Glomerular endothelial cell (primary cell): Measurements from ENCODE around the gene SLC9A8. TPM values are rescaled to one million over a fixed set of nuclear protein-coding genes. Genes with fewer than 3 reads are reported as not detected.
"Not testable (repeated sequence)": the region's sequence is repeated elsewhere in the genome, so short reads cannot be mapped to it uniquely, and the experiment has no call there.

ENCODE experiments used
- DNase-seq: peaks from one replicate; pipeline ENCODE4 v3.0.0-alpha.2; 2011; ENCODE audit warnings: low read depth, low spot score; ENCODE audit errors: extremely low read depth
- total RNA-seq: library from RNA; depleted of rRNA; stranded (reverse); fragments of >200 nt; gene quantifications from 2 replicates; pipeline ENCODE4 v1.2.3, GENCODE V29; 2015

SLC9A8 gene, protein sequence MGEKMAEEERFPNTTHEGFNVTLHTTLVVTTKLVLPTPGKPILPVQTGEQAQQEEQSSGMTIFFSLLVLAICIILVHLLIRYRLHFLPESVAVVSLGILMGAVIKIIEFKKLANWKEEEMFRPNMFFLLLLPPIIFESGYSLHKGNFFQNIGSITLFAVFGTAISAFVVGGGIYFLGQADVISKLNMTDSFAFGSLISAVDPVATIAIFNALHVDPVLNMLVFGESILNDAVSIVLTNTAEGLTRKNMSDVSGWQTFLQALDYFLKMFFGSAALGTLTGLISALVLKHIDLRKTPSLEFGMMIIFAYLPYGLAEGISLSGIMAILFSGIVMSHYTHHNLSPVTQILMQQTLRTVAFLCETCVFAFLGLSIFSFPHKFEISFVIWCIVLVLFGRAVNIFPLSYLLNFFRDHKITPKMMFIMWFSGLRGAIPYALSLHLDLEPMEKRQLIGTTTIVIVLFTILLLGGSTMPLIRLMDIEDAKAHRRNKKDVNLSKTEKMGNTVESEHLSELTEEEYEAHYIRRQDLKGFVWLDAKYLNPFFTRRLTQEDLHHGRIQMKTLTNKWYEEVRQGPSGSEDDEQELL
- 7.0 and 10.3 TPM in 2 replicates for total RNA-seq

DNA sequence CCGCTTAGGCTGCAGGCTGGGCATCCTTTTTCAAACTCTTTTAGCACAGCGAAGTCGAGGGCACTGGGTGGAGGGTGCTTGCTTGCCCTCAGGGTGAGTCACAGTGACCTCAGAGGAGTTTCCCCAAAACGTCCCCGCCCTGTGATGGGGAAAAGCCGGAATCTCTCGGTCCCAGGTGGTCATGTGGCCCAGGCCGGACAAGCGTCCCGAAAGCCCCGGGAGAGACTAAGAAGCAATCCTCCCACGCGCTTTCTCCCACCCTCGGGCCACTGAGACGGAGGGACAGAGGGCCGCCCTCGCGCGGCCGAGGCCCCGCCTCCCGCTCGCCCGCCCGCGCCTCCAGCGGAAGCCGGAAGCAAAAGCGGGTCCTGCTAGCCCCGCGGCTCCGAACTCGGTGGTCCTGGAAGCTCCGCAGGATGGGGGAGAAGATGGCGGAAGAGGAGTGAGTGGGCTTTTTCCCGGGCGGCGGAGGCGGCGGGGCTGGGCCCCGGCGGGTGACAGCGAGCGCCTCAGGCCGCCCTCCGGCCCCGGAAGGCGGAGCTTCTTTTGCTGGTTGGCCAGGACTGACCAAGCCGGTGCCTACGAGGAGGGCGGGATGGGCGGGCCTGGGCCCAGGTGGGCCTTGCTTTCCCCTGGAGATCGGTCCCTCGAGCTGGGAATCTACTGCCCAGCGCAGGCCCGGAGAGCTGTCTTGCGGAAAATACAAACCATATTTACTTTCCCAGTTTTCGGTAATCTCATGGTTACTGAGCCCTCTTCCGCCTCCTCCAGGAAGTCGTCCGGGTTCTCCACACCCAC lies at the start of gene SLC9A8:
SLC9A8 (plus strand) TSS at position 322 of the 798 bp plus-strand sequence; CDS start at position 417, 95 bp downstream.
- no peak for DNase-seq

DNA sequence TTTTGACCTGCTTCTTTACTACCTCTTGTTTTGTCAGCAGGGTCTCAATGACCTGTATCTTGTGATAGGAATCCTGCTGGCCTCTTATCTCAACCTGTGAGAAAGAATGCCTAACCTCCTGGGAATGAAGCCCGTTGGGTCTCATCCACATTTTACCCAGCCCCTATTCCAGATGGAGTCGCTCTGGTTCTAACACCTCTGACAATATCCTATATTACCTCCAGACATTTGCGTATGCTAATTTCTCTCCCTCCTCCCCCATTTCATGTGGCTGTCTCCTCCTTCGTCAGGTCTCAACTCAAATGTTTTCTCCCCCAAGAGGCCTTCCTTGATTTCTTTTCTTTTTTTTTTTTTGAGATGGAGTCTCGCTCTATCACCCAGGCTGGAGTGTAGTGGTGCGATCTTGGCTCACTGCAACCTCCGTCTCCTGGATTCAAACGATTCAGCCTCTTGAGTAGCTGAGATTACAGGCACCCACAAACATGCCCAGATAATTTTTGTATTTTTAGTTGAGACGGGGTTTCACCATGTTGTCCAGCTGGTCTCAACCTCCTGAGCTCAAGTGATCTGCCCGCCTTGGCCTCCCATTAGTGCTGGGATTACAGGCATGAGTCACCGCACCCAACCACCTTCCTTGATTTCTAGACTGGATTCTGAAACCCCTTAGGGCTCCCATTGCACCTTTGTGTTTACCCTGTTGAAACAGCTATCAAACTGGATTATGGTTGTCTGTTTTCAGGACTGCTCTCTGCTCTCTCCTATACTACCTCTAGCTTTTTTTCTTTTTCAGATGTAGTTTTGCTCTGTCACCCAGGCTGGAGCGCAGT lies 49.5 kb upstream of the SLC9A8 start:
- DNase-seq: no peak

DNA sequence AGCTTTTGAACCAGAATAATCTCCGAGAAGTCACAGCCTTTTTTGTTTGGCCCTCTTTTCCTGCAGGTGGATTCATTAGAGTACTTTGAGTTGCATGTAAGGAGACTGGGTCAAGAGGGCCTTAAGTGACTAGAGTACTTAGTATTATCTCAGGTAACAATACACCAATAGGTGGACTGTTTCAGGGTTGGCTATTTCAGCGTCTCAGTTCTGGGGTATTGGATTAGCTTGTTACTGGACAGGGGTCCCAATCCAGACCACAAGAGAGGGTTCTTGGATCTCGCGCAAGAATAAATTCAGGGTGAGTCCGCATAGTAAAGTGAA lies 47.3 kb upstream of the SLC9A8 start:
- DNase-seq: no peak

DNA sequence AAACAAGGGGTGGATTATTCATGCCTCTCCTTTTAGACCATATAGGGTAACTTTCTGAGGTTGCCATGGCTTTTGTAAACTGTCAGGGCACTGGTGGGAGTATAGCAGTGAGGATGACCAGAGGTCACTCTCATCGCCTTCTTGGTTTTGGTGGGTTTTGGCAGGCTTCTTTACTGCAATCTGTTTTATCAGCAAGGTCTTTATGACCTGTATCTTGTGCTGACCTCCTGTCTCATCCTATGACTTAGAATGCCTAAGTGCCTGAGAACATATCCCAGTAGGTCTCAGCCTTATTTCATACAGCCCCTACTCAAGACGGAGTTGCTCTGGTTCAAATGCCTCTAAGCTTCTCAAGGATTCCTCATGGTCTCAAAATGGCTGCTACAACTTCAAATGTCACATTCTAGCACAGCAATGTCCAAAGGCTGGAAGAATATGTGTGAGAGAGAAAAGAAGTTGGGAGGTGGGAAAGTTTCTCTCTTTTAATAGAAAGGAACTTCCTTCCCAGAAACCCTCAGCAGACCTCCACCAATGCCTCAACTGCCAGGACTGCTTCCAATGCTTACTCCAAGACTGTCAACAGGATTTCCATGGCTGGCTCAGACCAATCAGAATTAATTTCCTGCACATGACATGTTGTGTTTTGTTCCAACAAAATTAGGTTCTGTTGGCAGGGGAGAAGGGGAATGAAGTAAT lies 46.6 kb upstream of the SLC9A8 start:
- no peak for DNase-seq

DNA sequence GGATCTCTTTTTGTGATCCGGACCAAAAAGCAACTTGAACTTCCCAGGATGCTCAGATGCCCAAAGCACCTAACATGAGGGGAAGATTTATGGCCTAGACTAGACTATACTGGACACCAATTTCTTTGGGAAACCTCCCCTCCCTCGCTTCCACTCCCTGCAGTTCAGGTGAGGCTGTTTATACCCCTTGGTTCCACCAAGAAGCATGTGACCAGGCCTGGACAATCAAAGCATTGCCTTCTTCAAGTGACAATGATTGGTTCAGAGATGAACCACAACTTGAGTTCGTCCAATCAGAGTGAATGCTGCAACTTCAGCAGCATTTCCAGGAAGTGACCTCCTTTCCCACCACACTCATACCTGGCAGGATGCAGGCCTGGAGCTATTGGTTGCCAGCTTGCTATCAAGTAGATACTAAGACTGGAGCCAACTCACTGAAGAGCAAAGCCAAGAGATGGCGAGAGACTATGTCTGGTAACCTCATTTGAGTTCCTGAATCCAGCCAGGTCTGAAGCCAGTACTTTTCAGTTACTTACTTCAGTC lies 45.6 kb upstream of the SLC9A8 start:
- no peak for DNase-seq

DNA sequence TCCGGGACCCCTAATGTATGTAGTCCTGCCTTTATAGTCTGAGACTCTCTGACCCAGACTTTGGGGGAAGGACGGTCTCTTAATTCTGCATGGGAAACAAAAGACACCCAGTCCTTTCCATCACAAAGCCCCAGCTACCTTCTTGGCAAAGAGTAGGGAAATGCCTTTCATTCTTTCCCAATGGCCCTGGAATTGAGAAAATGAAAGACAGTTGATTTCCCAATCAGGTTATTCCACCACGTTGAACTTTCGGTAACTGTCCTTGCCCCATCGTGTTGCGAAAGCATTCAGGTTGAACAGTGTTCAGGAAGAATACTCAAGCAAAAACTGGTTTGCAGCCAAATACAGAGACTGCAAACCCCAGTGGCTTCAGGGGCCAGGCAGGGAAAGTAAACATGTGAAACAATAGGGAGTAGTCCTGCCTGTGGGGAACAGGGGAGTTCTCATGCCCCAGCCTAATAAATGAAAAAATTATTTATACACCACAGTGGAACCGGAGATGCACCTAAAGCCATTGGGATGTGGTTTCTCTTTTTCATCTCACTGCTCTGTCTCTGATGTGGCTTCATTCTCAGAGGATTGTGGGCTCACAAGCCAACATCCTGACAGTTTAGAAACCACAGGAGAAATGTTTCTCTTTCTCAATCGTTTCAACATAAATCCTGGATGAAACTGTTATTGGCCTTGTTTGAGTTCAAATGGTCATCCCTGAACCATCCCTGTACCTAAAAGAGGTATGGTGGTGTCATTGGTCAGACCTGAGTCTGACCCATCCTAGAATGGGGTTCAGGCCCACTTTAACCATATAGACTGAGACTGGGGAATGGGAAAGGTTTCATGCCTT lies 44.2 kb upstream of the SLC9A8 start:
- DNase-seq: peak; percentile 84

DNA sequence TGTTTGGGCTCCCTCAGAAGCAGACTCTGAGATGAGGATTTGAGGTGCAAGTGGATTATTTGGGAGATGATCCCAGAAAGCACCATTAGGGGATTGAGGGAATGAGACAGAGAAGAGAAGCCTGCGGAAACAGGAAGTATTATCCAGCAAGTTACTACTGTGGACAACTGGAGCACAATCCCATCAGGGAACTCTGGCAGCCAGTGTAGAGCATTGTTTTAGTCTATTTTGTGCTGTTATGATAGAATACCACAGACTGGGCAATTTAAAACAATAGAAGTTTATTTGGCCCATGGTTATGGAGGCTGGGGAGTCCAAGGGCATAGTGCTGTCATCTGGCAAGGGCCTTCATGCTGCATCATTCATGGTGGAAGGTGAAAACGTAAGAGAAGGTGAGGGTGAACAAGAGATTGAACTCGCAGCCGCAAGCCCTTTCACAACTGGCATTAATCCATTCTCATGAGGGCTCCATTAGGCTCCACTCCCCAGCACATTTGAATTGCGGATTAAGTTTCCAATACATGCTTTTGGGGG lies 43.5 kb upstream of the SLC9A8 start:
- DNase-seq: no peak

DNA sequence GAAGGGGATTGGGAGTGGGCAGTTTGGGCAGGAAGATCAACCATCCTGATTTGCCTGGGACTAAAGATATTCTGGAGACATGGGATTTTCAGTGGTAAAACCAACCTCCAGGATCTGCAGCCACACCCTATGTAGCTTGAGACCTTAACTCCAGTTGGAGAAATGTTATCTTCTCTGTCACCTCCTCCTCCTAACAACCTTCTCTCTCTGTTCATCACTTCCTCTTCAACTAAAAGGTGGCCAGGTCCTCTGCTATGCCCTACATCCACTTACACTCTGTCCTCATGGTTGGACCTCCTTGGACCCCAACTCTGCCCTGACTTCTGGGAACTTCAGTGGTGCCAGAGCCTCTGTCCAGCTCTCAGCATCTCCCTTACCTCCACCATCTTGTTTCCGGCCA lies 42.0 kb upstream of the SLC9A8 start:
- DNase-seq: no peak

DNA sequence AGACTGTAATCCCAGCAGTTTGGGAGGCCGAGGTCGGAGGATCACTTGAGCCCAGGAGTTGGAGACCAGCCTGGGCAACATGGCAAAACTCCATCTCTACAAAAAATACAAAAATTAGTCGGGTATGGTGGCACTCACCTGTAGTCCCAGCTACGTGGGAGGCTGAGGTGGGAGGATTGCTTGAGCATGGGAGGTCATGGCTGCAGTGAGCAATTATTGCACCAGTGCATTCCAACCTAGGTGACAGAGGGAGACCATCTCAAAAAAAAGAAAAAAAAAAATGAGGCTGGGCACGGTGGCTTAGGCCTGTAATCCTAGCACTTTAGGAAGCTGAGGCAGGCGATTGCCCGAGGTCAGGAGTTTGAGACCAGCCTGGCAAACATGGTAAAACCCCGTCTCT lies 38.4 kb upstream of the SLC9A8 start:
- DNase-seq: not testable (repeated sequence)

DNA sequence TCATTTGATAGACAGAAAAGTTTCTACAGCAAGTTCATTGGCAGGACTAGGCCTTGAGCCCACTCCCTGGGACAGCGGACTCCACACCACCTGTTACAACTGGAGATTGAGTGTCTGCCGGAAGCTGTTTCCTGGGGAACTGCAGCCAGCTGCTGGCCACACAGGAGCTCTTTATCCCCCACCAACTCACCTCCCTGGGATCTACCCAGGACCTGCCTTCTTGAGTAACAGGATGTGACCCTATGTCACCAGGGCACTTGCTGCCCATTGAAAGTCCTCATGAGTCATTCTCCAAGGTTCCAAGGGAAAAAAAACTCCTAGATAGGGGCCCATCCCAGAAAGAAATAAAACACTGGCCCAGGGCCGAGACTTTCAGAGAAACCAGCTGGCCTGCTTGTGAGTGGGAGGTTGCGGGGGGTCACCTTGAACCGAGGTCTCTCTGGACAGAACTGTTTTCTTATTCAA lies 37.4 kb upstream of the SLC9A8 start:
- DNase-seq: peak; percentile 99

DNA sequence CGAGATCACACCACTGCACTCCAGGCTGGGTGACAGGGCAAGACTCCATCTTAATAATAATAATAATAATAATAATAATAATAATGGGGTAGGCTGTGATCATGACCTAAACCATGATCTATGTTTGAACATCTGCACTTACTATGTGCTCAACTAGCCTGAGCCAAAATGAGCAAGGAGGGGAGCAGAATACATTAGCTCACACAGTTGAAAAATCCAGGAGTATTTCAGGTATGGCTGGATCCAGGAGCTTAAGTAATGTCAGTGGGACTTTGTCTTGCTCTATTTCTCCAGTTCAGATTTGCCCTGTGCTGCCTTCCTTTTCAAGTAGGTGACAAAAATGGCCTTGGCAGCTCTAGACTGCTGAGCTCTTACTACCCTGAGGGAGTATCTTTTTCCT lies 32.7 kb upstream of the SLC9A8 start:
- no peak for DNase-seq

DNA sequence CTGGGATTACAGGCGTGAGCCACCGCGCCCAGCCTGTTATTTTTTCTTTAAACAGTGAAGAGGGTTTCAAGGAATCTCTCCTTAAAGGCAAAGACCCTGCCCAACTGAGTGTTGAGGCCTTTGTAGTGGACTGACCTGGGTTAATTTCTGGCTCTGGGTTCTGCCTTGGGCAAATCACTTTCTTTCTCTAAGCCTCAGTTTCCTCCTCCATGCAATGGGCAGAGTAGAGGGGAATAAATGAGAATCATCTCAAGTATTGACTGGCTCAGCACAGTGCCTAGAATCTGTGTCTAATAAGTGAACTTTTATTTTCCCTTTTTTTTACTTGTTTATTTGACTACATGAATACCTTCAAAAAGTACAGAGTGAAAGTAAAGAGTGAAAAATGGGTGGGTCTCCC lies 31.0 kb upstream of the SLC9A8 start:
- DNase-seq: no peak

DNA sequence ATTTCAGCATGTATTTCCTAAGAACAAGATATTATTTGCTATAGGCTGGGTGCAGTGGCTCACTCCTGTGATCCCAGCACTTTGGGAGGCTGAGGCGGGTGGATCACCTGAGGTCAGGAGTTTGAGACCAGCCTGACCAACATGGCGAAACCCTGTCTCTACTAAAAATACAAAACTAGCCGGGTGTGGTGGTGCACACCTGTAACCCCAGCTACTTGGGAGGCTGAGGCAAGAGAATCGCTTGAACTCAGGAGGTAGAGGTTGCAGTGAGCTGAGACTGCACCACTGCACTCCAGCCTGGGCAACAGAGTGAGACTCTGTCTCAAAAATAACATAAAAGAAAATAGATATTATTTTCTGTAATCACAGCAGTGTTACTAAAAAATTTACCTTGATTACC lies 30.2 kb upstream of the SLC9A8 start:
- DNase-seq: not testable (repeated sequence)

DNA sequence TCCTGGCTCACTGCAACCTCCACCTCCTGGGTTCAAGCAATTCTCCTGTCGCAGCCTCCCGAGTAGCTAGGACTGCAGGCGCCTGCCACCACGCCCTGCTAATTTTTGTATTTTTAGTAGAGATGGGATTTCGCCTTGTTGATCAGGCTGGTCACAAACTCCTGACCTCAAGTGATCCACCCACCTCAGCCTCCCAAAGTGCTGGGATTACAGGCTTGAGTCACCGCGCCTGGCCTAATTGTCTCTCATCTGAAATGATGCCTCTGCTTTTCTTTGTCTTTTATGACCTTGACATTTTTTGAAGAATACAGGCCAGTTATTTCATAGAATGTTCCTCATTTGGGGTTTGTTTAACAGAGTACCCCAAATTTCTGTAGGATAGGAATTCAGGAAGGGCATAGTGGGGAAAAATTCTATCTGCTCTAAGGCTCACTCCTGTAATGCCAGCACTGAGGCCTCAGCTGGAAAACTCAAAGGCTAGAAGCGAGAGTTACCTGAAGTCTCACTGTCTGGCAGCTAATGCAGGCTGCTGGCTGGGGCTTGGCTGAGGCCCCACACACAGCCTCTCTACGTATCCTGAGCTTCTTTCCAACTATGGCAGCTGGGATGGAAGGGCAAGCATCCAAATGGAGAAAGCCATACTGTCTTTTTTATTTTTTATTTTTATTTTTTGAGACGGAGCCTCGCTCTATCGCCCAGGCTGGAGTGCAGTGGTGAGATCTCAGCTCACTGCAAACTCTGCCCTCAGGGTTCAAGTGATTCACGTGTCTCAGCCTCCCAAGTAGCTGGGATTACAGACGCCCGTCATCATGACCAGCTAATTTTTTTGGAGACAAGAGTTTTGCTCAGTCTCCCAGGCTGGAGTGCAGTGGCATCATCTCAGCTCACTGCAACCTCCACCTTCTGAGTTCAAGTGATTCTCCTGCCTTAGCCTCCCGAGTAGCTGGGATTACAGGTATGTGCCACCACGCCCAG lies 29.3 kb upstream of the SLC9A8 start:
- not testable (repeated sequence) for DNase-seq

DNA sequence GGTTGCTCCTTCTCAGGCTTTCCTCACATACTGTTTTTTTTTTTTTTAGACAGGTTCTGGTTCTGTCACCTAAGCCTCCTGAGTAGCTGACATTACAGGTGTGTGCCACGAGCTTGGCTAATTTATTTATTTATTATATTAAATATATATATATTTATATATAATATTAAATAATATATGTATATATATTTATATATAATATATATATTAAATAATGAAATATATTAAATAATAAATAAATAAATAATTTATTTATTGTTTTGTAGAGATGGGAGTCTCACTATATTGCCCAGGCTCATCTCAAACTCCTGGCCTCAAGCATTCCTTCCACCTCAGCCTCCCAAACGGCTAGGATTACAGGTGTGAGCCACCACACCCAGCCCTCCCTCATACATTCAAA lies 28.3 kb upstream of the SLC9A8 start:
- DNase-seq: no peak

DNA sequence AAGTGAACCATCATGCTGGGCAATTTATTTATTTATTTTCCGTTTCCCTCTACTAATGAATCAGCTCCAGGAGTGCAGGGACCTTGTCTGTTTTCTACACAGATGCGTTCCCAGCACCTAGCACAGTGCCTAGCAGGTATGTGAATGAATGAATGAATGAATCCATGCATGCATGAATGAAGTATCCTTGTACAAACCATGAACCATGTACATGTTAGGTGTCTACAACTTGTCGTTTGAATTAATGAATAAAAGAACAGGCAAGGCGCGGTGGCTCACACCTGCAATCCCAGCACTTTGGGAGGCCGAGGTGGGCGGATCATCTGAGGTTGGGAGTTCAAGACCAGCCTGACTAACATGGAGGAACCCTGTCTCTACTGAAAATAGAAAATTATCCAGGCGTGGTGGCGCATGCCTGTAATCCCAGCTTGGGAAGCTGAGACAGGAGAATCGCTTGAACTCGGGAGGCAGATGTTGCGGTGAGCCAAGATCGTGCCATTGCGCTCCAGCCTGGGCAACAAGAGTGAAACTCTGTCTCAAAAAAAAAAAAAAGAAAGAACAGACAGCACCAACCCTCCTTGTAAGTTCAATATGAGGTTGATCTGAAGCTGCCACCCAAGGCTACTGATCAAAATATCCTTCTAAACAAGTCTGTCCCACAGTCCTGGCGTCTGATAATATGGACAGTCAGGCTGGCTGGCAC lies 27.3 kb upstream of the SLC9A8 start:
- no peak for DNase-seq

DNA sequence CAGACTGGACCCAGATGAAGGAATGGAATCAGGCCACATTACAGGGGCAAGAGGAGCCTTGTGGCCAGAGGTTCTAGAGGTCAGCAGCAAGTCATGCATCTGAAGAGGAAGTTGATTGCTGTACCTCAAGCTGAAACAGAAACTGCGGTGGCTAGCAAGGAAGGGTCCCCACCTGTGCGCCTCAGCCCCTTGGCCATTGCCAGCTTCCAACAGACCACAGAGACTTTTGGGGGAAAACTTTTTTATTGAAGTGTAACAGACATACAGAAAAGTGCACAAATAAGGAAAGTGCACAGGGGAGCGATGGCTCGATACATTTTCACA lies 26.8 kb upstream of the SLC9A8 start:
- DNase-seq: no peak
